ENCODE measurements around the gene APBA1. TPM values are rescaled to one million over a fixed set of nuclear protein-coding genes. Genes with fewer than 3 reads are reported as not detected.

Gene APBA1
- total RNA-seq, 2 donors from 2014 or later = 6.8 to 9.5 TPM

DNA sequence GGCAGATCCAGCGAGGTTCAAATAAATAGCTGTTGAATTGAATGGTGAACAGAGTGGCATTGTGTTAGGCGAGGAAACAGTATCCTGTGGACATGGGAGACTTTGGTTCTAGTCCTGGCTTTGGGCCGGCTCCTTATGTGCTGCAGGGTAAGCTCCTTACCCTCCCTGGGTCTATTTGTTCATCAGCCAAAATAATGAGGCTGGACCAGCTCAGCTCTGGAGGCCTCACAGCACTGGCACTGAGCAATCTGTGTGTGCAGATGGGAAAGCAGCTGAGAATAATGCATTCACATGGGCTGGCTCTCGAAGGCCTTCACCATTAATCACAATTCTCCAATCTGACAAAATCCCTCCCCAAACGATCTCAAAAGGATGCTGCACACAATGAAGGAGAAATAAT, 81.9 kb downstream of the APBA1 start:
- no peak for DNase-seq (ENCODE audit: low spot score)
- no peak overlapping the region for H3K4me3 ChIP-seq
- no peak for TF ChIP-seq CTCF (IDR thresholded peaks at IDR 0.05)
- no peak for ATAC-seq (ENCODE audit: insufficient number of reproducible peaks, low FRiP score, low read depth)
- H3K36me3 ChIP-seq = no peaks in the 10 kb centered on the region
- H3K27ac ChIP-seq = no peak overlapping the region
- no peaks in the 10 kb centered on the region for H3K9me3 ChIP-seq
- H3K27me3 ChIP-seq (replicated peaks; ENCODE audit: insufficient read depth) = no peaks in the 10 kb centered on the region
- H3K4me1 ChIP-seq (ENCODE audit: control insufficient read depth in 1 of 2, low read depth in 2 of 2) = peaks cover 3 to 6% of the 10 kb centered on the region in 2 donors

DNA sequence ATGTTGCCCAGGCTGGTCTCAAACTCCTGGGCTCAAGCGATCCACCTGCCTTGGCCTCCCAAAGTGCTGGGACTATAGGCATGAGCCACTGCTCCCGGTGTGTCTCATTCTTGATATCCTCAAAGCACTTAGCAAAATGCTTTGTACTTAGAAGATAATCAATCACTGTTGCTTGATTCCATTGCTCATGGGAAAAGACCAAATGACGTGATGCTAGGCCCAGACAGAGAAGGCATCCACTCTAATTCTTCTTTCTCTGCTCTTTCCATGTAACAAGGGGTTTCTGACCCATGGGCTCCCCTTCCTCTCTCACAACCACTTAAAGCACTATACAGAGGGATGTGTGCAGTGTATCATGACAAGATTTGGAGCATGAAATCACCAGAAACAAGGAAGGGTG, 83.0 kb downstream of the APBA1 start:
- TF ChIP-seq CTCF (IDR thresholded peaks at IDR 0.05) = no peak
- Histone ChIP-seq H3K4me1 (ENCODE audit: control insufficient read depth in 1 of 2, low read depth in 2 of 2) (peaks cover 3 to 6% of the 10 kb centered on the region in 2 donors), H3K9me3 (no peaks in the 10 kb centered on the region), H3K4me3 (no peak overlapping the region), H3K27me3 (replicated peaks; ENCODE audit: insufficient read depth) (no peaks in the 10 kb centered on the region), H3K27ac (no peak overlapping the region), H3K36me3 (no peaks in the 10 kb centered on the region)
- DNase-seq (ENCODE audit: low spot score) = no peak
- no peak for ATAC-seq (ENCODE audit: insufficient number of reproducible peaks, low FRiP score, low read depth)

DNA sequence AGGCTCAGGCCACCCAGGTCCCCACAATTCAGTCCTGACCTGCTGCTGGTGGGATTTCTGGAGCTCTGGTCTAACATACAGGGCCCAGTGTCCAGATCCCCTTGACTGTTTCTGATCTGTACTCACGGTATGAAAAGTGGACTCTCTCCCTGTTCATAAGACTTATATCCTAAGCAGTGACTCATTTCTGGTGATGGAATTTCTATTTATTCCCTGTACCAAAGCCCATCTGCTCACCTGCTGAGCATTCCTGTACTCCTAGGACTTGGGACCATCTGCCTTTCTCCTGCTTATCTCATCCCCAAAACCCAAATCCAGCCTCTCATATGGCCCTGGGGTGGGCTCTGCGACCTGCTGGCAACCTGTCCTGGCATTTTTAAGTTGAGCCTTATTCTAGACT, 86.6 kb downstream of the APBA1 start:
- DNase-seq (ENCODE audit: low spot score) (no peak), ATAC-seq (ENCODE audit: insufficient number of reproducible peaks, low FRiP score, low read depth) (no peak)
- H3K9me3 ChIP-seq = no peaks in the 10 kb centered on the region
- H3K4me1 ChIP-seq (ENCODE audit: control insufficient read depth in 1 of 2, low read depth in 2 of 2) = no peaks in the 10 kb centered on the region
- H3K27ac ChIP-seq = no peak overlapping the region
- H3K27me3 ChIP-seq (replicated peaks; ENCODE audit: insufficient read depth) = no peaks in the 10 kb centered on the region
- no peak overlapping the region for H3K4me3 ChIP-seq
- no peak for TF ChIP-seq CTCF (IDR thresholded peaks at IDR 0.05)
- no peaks in the 10 kb centered on the region for H3K36me3 ChIP-seq

- ATAC-seq (ENCODE audit: insufficient number of reproducible peaks, low FRiP score, low read depth) (no peak), DNase-seq (ENCODE audit: low spot score) (no peak)
- Histone ChIP-seq H3K27me3 (replicated peaks; ENCODE audit: insufficient read depth) (no peaks in the 10 kb centered on the region), H3K9me3 (no peaks in the 10 kb centered on the region), H3K4me3 (no peak overlapping the region), H3K36me3 (no peaks in the 10 kb centered on the region), H3K4me1 (ENCODE audit: control insufficient read depth in 1 of 2, low read depth in 2 of 2) (no peaks in the 10 kb centered on the region), H3K27ac (no peak overlapping the region)
- TF ChIP-seq CTCF (IDR thresholded peaks at IDR 0.05) = no peak
Observed at GRCh38 chr9:69584759-69585158, 87.4 kb downstream of the APBA1 start.

DNA sequence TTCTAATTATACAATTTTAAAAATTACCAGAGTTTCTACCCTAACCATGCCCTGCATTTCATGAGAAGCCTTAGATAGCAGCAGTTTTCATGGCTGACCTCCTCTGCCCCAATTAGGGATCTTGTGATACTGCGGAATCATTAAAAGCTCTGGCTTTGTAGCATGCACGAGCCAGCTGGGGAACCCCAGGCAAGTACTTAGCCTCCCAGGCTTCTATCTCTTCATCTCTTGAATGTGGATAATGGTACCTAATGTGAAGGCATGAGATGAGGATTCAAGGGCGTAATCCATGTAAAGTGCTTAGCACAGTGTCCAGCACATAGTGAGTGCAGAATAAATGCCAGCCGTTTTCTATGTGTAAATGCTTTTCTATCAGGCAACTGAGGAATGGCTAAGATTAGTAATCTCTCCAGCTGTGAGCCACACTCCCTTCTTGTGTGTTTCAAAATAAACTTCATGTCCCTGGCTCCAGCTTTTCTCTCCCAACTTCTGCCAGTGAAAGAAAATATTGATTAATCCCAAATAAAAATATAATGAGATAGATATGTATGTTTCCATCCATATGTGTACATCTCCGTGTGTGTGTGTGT, 88.4 kb downstream of the APBA1 start:
- H3K4me3 ChIP-seq = no peak overlapping the region
- no peaks in the 10 kb centered on the region for H3K4me1 ChIP-seq (ENCODE audit: control insufficient read depth in 1 of 2, low read depth in 2 of 2)
- no peak for DNase-seq (ENCODE audit: low spot score)
- H3K9me3 ChIP-seq = no peaks in the 10 kb centered on the region
- H3K36me3 ChIP-seq = no peaks in the 10 kb centered on the region
- ATAC-seq (ENCODE audit: insufficient number of reproducible peaks, low FRiP score, low read depth) = no peak
- H3K27ac ChIP-seq = no peak overlapping the region
- no peaks in the 10 kb centered on the region for H3K27me3 ChIP-seq (replicated peaks; ENCODE audit: insufficient read depth)
- TF ChIP-seq CTCF (IDR thresholded peaks at IDR 0.05) = no peak
